HepG2 (cell line): ENCODE data around the gene TNP2. TPM values are rescaled to one million over a fixed set of nuclear protein-coding genes. Genes with fewer than 3 reads are reported as not detected.
A peak's percentile ranks its signal among the peaks of the same experiment; 100 is the strongest.

Experiments used
- ATAC-seq: fragments of 200-7000 bp; cut with Tn5 transposase; 3 replicates; pipeline ENCODE4 v1.9.1; 2020; ENCODE audit warnings: mild to moderate bottlenecking, moderate library complexity
- BruUV-seq: library from RNA; stranded (reverse); fragments of 400-500 nt; replicated peaks from 2 replicates; lab custom pipeline; 2021; lab: Mats Ljungman, UMichigan
- CTCF ChIA-PET: fragments of 300-600 bp; formaldehyde crosslinking; extraction: SDS; loops from one replicate; lab custom pipeline; 2021; ENCODE audit warnings: low total read pairs, inconsistent platforms, low intra/inter-chr PET ratio; lab: Yijun Ruan, JAX
- POLR2A ChIA-PET: fragments of 350-600 bp; sonication (Branson Sonifier 250); formaldehyde crosslinking; loops from one replicate; lab custom pipeline; 2020; ENCODE audit warnings: antibody characterized with exemption, inconsistent platforms; lab: Yijun Ruan, JAX
- DNase-seq: peaks from one replicate; pipeline ENCODE4 v3.0.0-alpha.2; 2015; ENCODE audit warnings: low spot score
- FAIRE-seq: peaks from 3 replicates; lab custom pipeline; 2011; peaks lifted over from hg19 to GRCh38; lab: Jason Lieb, UNC
- H2AFZ ChIP-seq: one replicate; pipeline ENCODE4 v1.6.1; 2011; ENCODE audit warnings: low read length, inconsistent platforms
- H3K27ac ChIP-seq: fragments of 300-600 bp; 3 replicates; pipeline ENCODE4 v1.8.0; 2011; ENCODE audit warnings: mixed run types, mild to moderate bottlenecking, mixed read lengths, low read length, inconsistent platforms; ENCODE audit not compliant: insufficient read depth; ENCODE audit errors: extremely low read length
- H3K27me3 ChIP-seq, 2 experiments: fragments of 200-600 bp in 1 of 2; 2 replicates in 1 of 2; 3 replicates in 1 of 2; pipeline versions ENCODE4 v1.6.0 to v1.8.0; 2011; ENCODE audit warnings: low read length in 2 of 2, mild to moderate bottlenecking in 2 of 2, moderate library complexity in 2 of 2, inconsistent platforms in 1 of 2; ENCODE audit not compliant: insufficient read depth in 2 of 2, control insufficient read depth in 1 of 2
- H3K36me3 ChIP-seq, 2 experiments: fragments of 200-600 bp in 1 of 2; replicated peaks in 1 of 2; 2 replicates in 1 of 2; 3 replicates in 1 of 2; pipeline versions ENCODE4 v1.5.1 to v1.8.0; 2011; ENCODE audit warnings: low read length in 2 of 2, inconsistent platforms in 1 of 2; ENCODE audit not compliant: insufficient read depth in 2 of 2, control insufficient read depth in 1 of 2
- H3K4me1 ChIP-seq: 2 replicates; pipeline ENCODE4 v1.5.1; 2012; ENCODE audit warnings: low read length, inconsistent platforms; ENCODE audit not compliant: insufficient read depth
- H3K4me2 ChIP-seq: 2 replicates; pipeline ENCODE4 v1.6.0; 2011; ENCODE audit warnings: low read depth, low read length, inconsistent platforms
- H3K4me3 ChIP-seq, 3 experiments: fragments of 200-600 bp in 1 of 3; sonication (generic), shearing (Covaris generic) in 1 of 3; replicated peaks in 1 of 3; 2 replicates each; pipeline ENCODE4 v1.5.1; 2011 to 2016; ENCODE audit warnings: low read length in 3 of 3, inconsistent platforms in 2 of 3, low read depth in 2 of 3, mild to moderate bottlenecking in 2 of 3, control low read depth in 1 of 3, mixed read lengths in 1 of 3; ENCODE audit not compliant: insufficient read depth in 1 of 3
- H3K79me2 ChIP-seq: one replicate; pipeline ENCODE4 v1.6.1; 2011; ENCODE audit warnings: low read length, inconsistent platforms; ENCODE audit not compliant: insufficient read depth
- H3K9ac ChIP-seq: 2 replicates; pipeline ENCODE4 v1.6.0; 2011; ENCODE audit warnings: mild to moderate bottlenecking, low read depth, low read length, inconsistent platforms; ENCODE audit not compliant: insufficient read depth
- H3K9me3 ChIP-seq: 2 replicates; pipeline ENCODE4 v1.5.1; 2012; ENCODE audit warnings: mild to moderate bottlenecking, low read length
- H4K20me1 ChIP-seq: 2 replicates; pipeline ENCODE4 v1.6.0; 2011; ENCODE audit warnings: inconsistent platforms, mild to moderate bottlenecking, low read length, moderate library complexity; ENCODE audit not compliant: insufficient read depth
- HOXD1 ChIP-seq: sonication (generic); formaldehyde crosslinking; IDR thresholded peaks from 2 replicates; pipeline ENCODE4 v1.5.0; 2020; ENCODE audit warnings: missing genetic modification reagents
- KLF13 ChIP-seq: sonication (generic); formaldehyde crosslinking; IDR thresholded peaks from 2 replicates; pipeline ENCODE4 v1.4.0; 2020; ENCODE audit warnings: mild to moderate bottlenecking, missing genetic modification reagents
- NPAS2 ChIP-seq: sonication (generic); formaldehyde crosslinking; IDR thresholded peaks from 2 replicates; pipeline ENCODE4 v1.8.0; 2022; ENCODE audit warnings: mild to moderate bottlenecking, missing genetic modification reagents, borderline replicate concordance
- PRMT3 ChIP-seq: sonication (generic); formaldehyde crosslinking; IDR thresholded peaks from 2 replicates; pipeline ENCODE4 v1.8.1; 2022; ENCODE audit warnings: low read depth, mild to moderate bottlenecking, moderate library complexity, missing genetic modification reagents, borderline replicate concordance
- RAD51 ChIP-seq: fragments of 450-650 bp; IDR thresholded peaks from 2 replicates; pipeline ENCODE4 v1.6.1; 2016; ENCODE audit warnings: borderline replicate concordance
- SETDB1 ChIP-seq: sonication (generic); formaldehyde crosslinking; IDR thresholded peaks from 2 replicates; pipeline ENCODE4 v1.5.1; 2020; ENCODE audit warnings: missing genetic modification reagents, mild to moderate bottlenecking, borderline replicate concordance
- SKI ChIP-seq: fragments of 450-650 bp; IDR thresholded peaks from one replicate; pipeline ENCODE4 v1.6.1; 2018; ENCODE audit warnings: mild to moderate bottlenecking; ENCODE audit not compliant: partially characterized antibody
- ZNF333 ChIP-seq: sonication (generic); formaldehyde crosslinking; IDR thresholded peaks from 2 replicates; pipeline ENCODE4 v1.4.0; 2020; ENCODE audit warnings: mild to moderate bottlenecking, missing genetic modification reagents, borderline replicate concordance
- ZNF430 ChIP-seq: sonication (generic); formaldehyde crosslinking; IDR thresholded peaks from 2 replicates; pipeline ENCODE4 v1.9.0; 2021; ENCODE audit warnings: mild to moderate bottlenecking, missing genetic modification reagents
- ZSCAN25 ChIP-seq: sonication (generic); formaldehyde crosslinking; IDR thresholded peaks from 2 replicates; pipeline ENCODE4 v1.8.0; 2022; ENCODE audit warnings: mild to moderate bottlenecking, missing genetic modification reagents
- ZSCAN30 ChIP-seq: sonication (generic); formaldehyde crosslinking; IDR thresholded peaks from 2 replicates; pipeline ENCODE4 v1.5.0; 2020; ENCODE audit warnings: mild to moderate bottlenecking, missing genetic modification reagents
- ZXDC ChIP-seq: sonication (generic); formaldehyde crosslinking; IDR thresholded peaks from 2 replicates; pipeline ENCODE4 v1.5.0; 2020; ENCODE audit warnings: mild to moderate bottlenecking, missing genetic modification reagents
- WGBS: methylation state at CpG from one replicate; pipeline ENCODE4 v1.1.6; 2017; ENCODE audit warnings: low lambda C conversion rate; 5-methylcytosine and 5-hydroxymethylcytosine counted together
- in situ Hi-C: cut with HindIII; loops from 2 replicates; pipeline ENCODE4 v1.10.0; 2017; ENCODE audit warnings: low pct_unique_long_range_greater_than_20kb; ENCODE audit not compliant: extremely low pct_ligation_motif_present
- intact Hi-C: fragments of 100-400 bp; cut with micrococcal nuclease; formaldehyde crosslinking; loops from one replicate; pipeline ENCODE4 v1.10.0; 2022; ENCODE audit not compliant: unreplicated experiment
- polyA plus RNA-seq, 8 experiments: library from polyadenylated mRNA; depleted of rRNA in 3 of 8; stranded (reverse) in 7 of 8; unstranded in 1 of 8; fragments of >200 nt; fragmentation: Illumina TruSeq in 4 of 8; extraction: Trizol in 4 of 8; gene quantifications; 2 replicates each; pipeline versions ENCODE4 v1.2.1 to v1.2.3, GENCODE V29; 2011 to 2016; ENCODE audit warnings: low read depth in 4 of 8, missing spikeins in 1 of 8, mixed read lengths in 1 of 8; ENCODE audit not compliant: insufficient read depth in 1 of 8
- total RNA-seq, 5 experiments: library from RNA; depleted of rRNA; stranded (reverse); fragments of >200 nt; fragmentation: Illumina TruSeq; extraction: Trizol; gene quantifications; 2 replicates each; pipeline ENCODE4 v1.2.3, GENCODE V29; 2016; ENCODE audit warnings: low read depth in 1 of 5
- TF ChIP-seq, protein P1 (sequence below): sonication (generic); formaldehyde crosslinking; conservative IDR thresholded peaks from 2 replicates; pipeline ENCODE4 v1.4.0; 2020; ENCODE audit warnings: mild to moderate bottlenecking, missing genetic modification reagents, moderate library complexity
- TF ChIP-seq, protein P2 (sequence below): sonication (generic); formaldehyde crosslinking; IDR thresholded peaks from 2 replicates; pipeline ENCODE4 v1.8.0; 2022; ENCODE audit warnings: missing genetic modification reagents, mild to moderate bottlenecking, moderate library complexity, borderline replicate concordance
- TF ChIP-seq, protein P3 (sequence below): sonication (generic); formaldehyde crosslinking; IDR thresholded peaks from 2 replicates; pipeline ENCODE4 v1.5.0; 2020; ENCODE audit warnings: missing genetic modification reagents

TNP2 gene
- total and polyA plus RNA-seq, 2 of the 13 experiments (the other 11 are each of a cell fraction or from before 2014, with no cell fraction given), result not detected

DNA sequence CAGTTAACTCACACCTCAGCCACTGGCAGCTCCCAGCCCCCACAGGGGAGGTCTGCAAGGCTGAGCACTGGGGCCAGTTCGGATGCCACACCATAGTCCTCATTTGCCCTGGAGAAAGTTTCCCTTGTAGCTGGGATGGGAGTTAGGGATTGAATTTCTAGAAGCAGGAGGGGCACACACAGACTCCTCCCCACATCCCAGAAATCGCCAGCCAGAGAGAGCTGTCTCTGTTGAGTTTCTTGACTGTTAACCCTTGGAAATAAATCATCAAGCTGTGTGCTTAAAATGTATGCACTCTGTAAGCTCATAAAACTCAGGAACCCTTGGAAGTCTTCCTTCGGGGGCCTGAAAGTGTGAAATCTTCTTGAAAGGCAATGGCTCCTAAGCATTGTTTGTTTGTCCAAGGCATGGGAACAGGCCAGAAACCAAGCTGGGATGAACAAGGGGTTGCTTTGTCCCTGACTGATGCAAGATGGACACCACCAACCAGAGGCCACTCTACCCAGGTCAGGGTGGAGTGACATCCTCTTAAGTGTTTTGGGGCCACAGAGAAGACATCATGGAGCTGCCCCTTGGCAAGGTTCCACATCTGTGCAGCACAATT is 4.7 kb upstream of the TNP2 start:
- peak; percentile 83 for FAIRE-seq
- Histone ChIP-seq H3K4me2 (peak overlapping the region; percentile 38), H3K9me3 (no peaks in the 10 kb centered on the region), H3K4me1 (peaks cover 92% of the 10 kb centered on the region), H4K20me1 (no peaks in the 10 kb centered on the region), H3K9ac (peak overlapping the region; percentile 50), H3K36me3 (no peaks in the 10 kb centered on the region), H3K27ac (peak overlapping the region; percentile 81), H3K4me3 (no peak overlapping the region), H3K79me2 (no peaks in the 10 kb centered on the region), H3K27me3 (no peaks in the 10 kb centered on the region), H2AFZ (peak overlapping the region; percentile 73)
- peak; percentile 60 for ATAC-seq
- intact Hi-C loops, result no loop called here
- WGBS, result 39% methylated on average over 3 of the region's 3 CpGs
- POLR2A ChIA-PET, result interaction anchor here (0.9 to 14.0 kb wide), 11 partner anchors 10 to 97 kb away, joined by 3 to 351 read pairs (median 12); partner anchors contain the start of gene SOCS1
- in situ Hi-C loops, result no loop called here
- peak; percentile 91 for DNase-seq
- CTCF ChIA-PET, result no interaction called here
- no TSS peak for BruUV-seq
- TF ChIP-seq HOXD1 (CRISPR knock-in tag) (peak; percentile 69; the same call in 1 of the 2 replicates), ZXDC (CRISPR knock-in tag) (no peak), PRMT3 (no peak), ZSCAN30 (CRISPR knock-in tag) (no peak), RAD51 (no peak), ZSCAN25 (CRISPR knock-in tag) (no peak), KLF13 (CRISPR knock-in tag) (no peak), SETDB1 (no peak), ZNF430 (peak; percentile 55; the same call in 1 of the 2 replicates), SKI (no peak), NPAS2 (CRISPR knock-in tag) (no peak), ZNF333 (CRISPR knock-in tag) (no peak)
- TF ChIP-seq, protein P1, sequence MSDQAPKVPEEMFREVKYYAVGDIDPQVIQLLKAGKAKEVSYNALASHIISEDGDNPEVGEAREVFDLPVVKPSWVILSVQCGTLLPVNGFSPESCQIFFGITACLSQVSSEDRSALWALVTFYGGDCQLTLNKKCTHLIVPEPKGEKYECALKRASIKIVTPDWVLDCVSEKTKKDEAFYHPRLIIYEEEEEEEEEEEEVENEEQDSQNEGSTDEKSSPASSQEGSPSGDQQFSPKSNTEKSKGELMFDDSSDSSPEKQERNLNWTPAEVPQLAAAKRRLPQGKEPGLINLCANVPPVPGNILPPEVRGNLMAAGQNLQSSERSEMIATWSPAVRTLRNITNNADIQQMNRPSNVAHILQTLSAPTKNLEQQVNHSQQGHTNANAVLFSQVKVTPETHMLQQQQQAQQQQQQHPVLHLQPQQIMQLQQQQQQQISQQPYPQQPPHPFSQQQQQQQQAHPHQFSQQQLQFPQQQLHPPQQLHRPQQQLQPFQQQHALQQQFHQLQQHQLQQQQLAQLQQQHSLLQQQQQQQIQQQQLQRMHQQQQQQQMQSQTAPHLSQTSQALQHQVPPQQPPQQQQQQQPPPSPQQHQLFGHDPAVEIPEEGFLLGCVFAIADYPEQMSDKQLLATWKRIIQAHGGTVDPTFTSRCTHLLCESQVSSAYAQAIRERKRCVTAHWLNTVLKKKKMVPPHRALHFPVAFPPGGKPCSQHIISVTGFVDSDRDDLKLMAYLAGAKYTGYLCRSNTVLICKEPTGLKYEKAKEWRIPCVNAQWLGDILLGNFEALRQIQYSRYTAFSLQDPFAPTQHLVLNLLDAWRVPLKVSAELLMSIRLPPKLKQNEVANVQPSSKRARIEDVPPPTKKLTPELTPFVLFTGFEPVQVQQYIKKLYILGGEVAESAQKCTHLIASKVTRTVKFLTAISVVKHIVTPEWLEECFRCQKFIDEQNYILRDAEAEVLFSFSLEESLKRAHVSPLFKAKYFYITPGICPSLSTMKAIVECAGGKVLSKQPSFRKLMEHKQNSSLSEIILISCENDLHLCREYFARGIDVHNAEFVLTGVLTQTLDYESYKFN, result peak; percentile 48
- TF ChIP-seq, protein P2, sequence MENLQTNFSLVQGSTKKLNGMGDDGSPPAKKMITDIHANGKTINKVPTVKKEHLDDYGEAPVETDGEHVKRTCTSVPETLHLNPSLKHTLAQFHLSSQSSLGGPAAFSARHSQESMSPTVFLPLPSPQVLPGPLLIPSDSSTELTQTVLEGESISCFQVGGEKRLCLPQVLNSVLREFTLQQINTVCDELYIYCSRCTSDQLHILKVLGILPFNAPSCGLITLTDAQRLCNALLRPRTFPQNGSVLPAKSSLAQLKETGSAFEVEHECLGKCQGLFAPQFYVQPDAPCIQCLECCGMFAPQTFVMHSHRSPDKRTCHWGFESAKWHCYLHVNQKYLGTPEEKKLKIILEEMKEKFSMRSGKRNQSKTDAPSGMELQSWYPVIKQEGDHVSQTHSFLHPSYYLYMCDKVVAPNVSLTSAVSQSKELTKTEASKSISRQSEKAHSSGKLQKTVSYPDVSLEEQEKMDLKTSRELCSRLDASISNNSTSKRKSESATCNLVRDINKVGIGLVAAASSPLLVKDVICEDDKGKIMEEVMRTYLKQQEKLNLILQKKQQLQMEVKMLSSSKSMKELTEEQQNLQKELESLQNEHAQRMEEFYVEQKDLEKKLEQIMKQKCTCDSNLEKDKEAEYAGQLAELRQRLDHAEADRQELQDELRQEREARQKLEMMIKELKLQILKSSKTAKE (CRISPR knock-in tag), result no peak
- TF ChIP-seq, protein P3, sequence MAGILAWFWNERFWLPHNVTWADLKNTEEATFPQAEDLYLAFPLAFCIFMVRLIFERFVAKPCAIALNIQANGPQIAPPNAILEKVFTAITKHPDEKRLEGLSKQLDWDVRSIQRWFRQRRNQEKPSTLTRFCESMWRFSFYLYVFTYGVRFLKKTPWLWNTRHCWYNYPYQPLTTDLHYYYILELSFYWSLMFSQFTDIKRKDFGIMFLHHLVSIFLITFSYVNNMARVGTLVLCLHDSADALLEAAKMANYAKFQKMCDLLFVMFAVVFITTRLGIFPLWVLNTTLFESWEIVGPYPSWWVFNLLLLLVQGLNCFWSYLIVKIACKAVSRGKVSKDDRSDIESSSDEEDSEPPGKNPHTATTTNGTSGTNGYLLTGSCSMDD, result no peak
